ENCODE data around the gene ATMIN. TPM values are rescaled to one million over a fixed set of nuclear protein-coding genes. Genes with fewer than 3 reads are reported as not detected.
A peak's percentile ranks its signal among the peaks of the same experiment; 100 is the strongest.

ATMIN gene
- total and polyA plus RNA-seq, 7 experiments from 2014 or later: 24.9 to 46.9 (median 35.3) TPM

DNA sequence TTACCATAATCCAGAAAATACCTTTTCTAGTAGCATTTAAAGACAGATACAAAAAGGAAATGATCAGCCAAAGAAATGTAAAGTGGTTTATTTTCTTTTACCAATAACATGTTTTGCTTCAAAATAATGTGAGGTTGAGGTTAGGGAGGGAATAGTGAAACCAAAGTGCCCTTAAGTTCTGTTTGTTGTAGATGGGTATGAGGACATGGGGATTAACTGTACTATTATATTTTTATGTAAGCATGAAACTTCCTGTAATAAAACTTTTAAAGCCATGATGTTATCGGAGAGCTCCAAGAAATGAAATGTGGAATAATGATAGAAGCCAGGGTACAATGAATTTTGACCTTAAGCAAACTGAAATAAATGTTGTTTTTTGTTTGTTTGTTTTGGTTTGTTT is 31.5 kb downstream of the ATMIN start:
- intact Hi-C loops (cut with micrococcal nuclease): no loop called here
- DNase-seq (no peak), ATAC-seq (no peak)
- no peaks in the 10 kb centered on the region for H3K36me3 Mint-ChIP-seq
- H3K4me1 ChIP-seq (ENCODE audit: control insufficient read depth in 2 of 2, insufficient read depth in 2 of 2, low read length in 2 of 2): no peaks in the 10 kb centered on the region
- H3K27ac ChIP-seq (ENCODE audit: low read depth, low read length): no peak overlapping the region
- H3K9me3 Mint-ChIP-seq: no peaks in the 10 kb centered on the region
- peak overlapping the region in 2 of 9 donors; percentile 5 to 25 for H3K27ac Mint-ChIP-seq
- H3K27me3 Mint-ChIP-seq: peaks cover 0 to 7% (median 0%) of the 10 kb centered on the region in 5 donors
- POLR2A ChIA-PET: no interaction called here
- H3K27me3 ChIP-seq (ENCODE audit: control insufficient read depth in 2 of 2, insufficient read depth in 2 of 2, low read length in 2 of 2): no peaks in the 10 kb centered on the region
- H3K4me3 ChIP-seq (ENCODE audit: low read length): no peak overlapping the region
- peaks cover 0 to 10% (median 0%) of the 10 kb centered on the region in 7 donors for H3K4me1 Mint-ChIP-seq
- no peaks in the 10 kb centered on the region for H3K36me3 ChIP-seq (ENCODE audit: control insufficient read depth in 2 of 3, insufficient read depth in 3 of 3, low read length in 3 of 3)
- CTCF ChIA-PET: interaction anchor here (0.6 kb wide), 1 partner anchor 643 kb away, joined by 3 read pairs; no protein-coding TSS in a partner anchor
- H3K9me3 ChIP-seq (ENCODE audit: control insufficient read depth in 2 of 3, low read length in 3 of 3): no peaks in the 10 kb centered on the region
- H3K4me3 Mint-ChIP-seq: no peak overlapping the region

- Mint-ChIP-seq H3K4me3 (no peak overlapping the region), H3K9me3 (no peaks in the 10 kb centered on the region), H3K4me1 (peaks cover 0 to 10% (median 0%) of the 10 kb centered on the region in 7 donors), H3K36me3 (no peaks in the 10 kb centered on the region), H3K27me3 (peaks cover 0 to 10% (median 0%) of the 10 kb centered on the region in 5 donors), H3K27ac (no peak overlapping the region)
- Histone ChIP-seq H3K27me3 (ENCODE audit: control insufficient read depth in 2 of 2, insufficient read depth in 2 of 2, low read length in 2 of 2) (no peaks in the 10 kb centered on the region), H3K4me3 (ENCODE audit: low read length) (no peak overlapping the region), H3K4me1 (ENCODE audit: control insufficient read depth in 2 of 2, insufficient read depth in 2 of 2, low read length in 2 of 2) (no peaks in the 10 kb centered on the region), H3K36me3 (ENCODE audit: control insufficient read depth in 2 of 3, insufficient read depth in 3 of 3, low read length in 3 of 3) (no peaks in the 10 kb centered on the region), H3K27ac (ENCODE audit: low read depth, low read length) (no peak overlapping the region), H3K9me3 (ENCODE audit: control insufficient read depth in 2 of 3, low read length in 3 of 3) (no peaks in the 10 kb centered on the region)
- CTCF ChIA-PET: no interaction called here
- DNase-seq (no peak), ATAC-seq (no peak)
- intact Hi-C loops (cut with micrococcal nuclease): no loop called here
- POLR2A ChIA-PET: interaction anchor here (0.6 kb wide), 1 partner anchor 15 kb away, joined by 3 read pairs; no protein-coding TSS in a partner anchor
These were observed 33.4 kb downstream of the ATMIN start for GRCh38 chr16:81069063-81069462.

DNA sequence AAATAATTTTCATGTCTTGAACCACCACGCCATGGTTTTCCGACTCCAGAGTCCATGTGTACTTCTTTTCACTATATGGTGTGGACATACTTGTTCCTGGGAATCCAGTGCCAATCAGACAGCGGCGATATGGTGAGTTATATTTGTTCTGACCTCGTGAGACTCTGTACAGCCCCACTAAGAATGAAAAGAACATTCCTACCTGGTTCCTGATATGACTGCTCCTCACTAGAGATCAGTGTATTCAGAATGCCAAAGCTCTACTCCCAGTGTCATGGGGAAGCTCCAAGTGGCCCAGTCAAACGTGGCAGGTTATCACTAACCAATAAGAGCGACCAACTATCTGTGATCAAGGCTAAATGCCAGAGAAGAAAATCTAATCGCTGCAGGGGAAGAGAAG is 35.3 kb downstream of the ATMIN start:
- intact Hi-C loops (cut with micrococcal nuclease): loop anchor here (10.0 kb wide), 2 partner anchors 266 to 1584 kb away; partner anchors contain the start of gene CDYL2 (in 2 of the 2)
- Histone ChIP-seq H3K36me3 (ENCODE audit: control insufficient read depth in 2 of 3, insufficient read depth in 3 of 3, low read length in 3 of 3) (no peaks in the 10 kb centered on the region), H3K4me1 (ENCODE audit: control insufficient read depth in 2 of 2, insufficient read depth in 2 of 2, low read length in 2 of 2) (peaks cover under 1 to 2% of the 10 kb centered on the region in 2 donors), H3K9me3 (ENCODE audit: control insufficient read depth in 2 of 3, low read length in 3 of 3) (no peaks in the 10 kb centered on the region), H3K27ac (ENCODE audit: low read depth, low read length) (no peak overlapping the region), H3K27me3 (ENCODE audit: control insufficient read depth in 2 of 2, insufficient read depth in 2 of 2, low read length in 2 of 2) (no peaks in the 10 kb centered on the region), H3K4me3 (ENCODE audit: low read length) (no peak overlapping the region)
- H3K4me1 Mint-ChIP-seq: peaks cover 0 to 10% (median 0%) of the 10 kb centered on the region in 7 donors
- no peak for DNase-seq
- no peak overlapping the region for H3K4me3 Mint-ChIP-seq
- ATAC-seq: no peak
- peaks cover 0 to 17% (median 0%) of the 10 kb centered on the region in 5 donors for H3K27me3 Mint-ChIP-seq
- no peak overlapping the region for H3K27ac Mint-ChIP-seq
- CTCF ChIA-PET: no interaction called here
- H3K36me3 Mint-ChIP-seq: no peaks in the 10 kb centered on the region
- POLR2A ChIA-PET: no interaction called here
- no peaks in the 10 kb centered on the region for H3K9me3 Mint-ChIP-seq

DNA sequence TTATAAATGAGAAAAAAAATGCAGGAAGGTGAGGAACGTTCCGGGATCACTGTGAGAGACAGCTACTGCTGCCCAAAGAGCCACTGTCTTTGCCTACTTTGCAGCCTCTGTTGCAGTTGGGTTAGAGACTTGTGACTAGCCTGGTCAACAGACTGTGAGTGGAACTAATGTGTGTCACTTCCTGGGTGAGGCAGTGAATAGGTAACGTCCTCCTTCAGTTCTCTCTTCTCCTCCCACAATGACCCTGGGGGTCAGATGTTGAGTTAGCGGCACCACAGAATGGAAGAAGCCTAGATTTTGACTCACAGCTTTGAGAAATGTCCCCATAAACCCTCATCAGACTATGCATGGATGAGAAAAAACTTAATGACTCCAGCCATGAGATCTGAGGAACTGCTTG is 36.2 kb downstream of the ATMIN start:
- Mint-ChIP-seq H3K27me3 (peaks cover 0 to 17% (median 0%) of the 10 kb centered on the region in 5 donors), H3K36me3 (no peaks in the 10 kb centered on the region), H3K27ac (no peak overlapping the region), H3K4me3 (no peak overlapping the region), H3K4me1 (peaks cover 0 to 6% (median 0%) of the 10 kb centered on the region in 7 donors), H3K9me3 (no peaks in the 10 kb centered on the region)
- Histone ChIP-seq H3K4me3 (ENCODE audit: low read length) (no peak overlapping the region), H3K36me3 (ENCODE audit: control insufficient read depth in 2 of 3, insufficient read depth in 3 of 3, low read length in 3 of 3) (no peaks in the 10 kb centered on the region), H3K4me1 (ENCODE audit: control insufficient read depth in 2 of 2, insufficient read depth in 2 of 2, low read length in 2 of 2) (peaks cover 5 to 6% of the 10 kb centered on the region in 2 donors), H3K27me3 (ENCODE audit: control insufficient read depth in 2 of 2, insufficient read depth in 2 of 2, low read length in 2 of 2) (no peaks in the 10 kb centered on the region), H3K27ac (ENCODE audit: low read depth, low read length) (no peak overlapping the region), H3K9me3 (ENCODE audit: control insufficient read depth in 2 of 3, low read length in 3 of 3) (no peaks in the 10 kb centered on the region)
- ChIA-PET CTCF (interaction anchor here (1.3 kb wide), 1 partner anchor 36 kb away, joined by 4 read pairs; the partner anchor contains the start of gene ATMIN), POLR2A (no interaction called here)
- intact Hi-C loops (cut with micrococcal nuclease): loop anchor here (10.0 kb wide), 2 partner anchors 267 to 1583 kb away; partner anchors contain the start of gene CDYL2 (in 2 of the 2)
- DNase-seq (no peak), ATAC-seq (no peak)

- H3K27me3 ChIP-seq (ENCODE audit: control insufficient read depth in 2 of 2, insufficient read depth in 2 of 2, low read length in 2 of 2): no peaks in the 10 kb centered on the region
- ATAC-seq (no peak), DNase-seq (no peak)
- peaks cover 0 to 7% (median 0%) of the 10 kb centered on the region in 3 experiments for H3K36me3 ChIP-seq (ENCODE audit: control insufficient read depth in 2 of 3, insufficient read depth in 3 of 3, low read length in 3 of 3)
- H3K4me1 Mint-ChIP-seq: peaks cover 0 to 4% (median 0%) of the 10 kb centered on the region in 7 donors
- ChIA-PET CTCF (interaction anchor here (0.6 to 1.4 kb wide), 3 partner anchors 37 to 188 kb away, joined by 4 to 8 read pairs (median 5); partner anchors contain the start of gene ATMIN), POLR2A (interaction anchor here (0.5 to 0.7 kb wide), 3 partner anchors 14 to 1112 kb away, joined by 3 to 5 read pairs (median 3); no protein-coding TSS in a partner anchor)
- H3K4me3 Mint-ChIP-seq: no peak overlapping the region
- intact Hi-C loops (cut with micrococcal nuclease): loop anchor here (10.0 kb wide), 2 partner anchors 269 to 1581 kb away; partner anchors contain the start of gene CDYL2 (in 2 of the 2)
- no peaks in the 10 kb centered on the region for H3K36me3 Mint-ChIP-seq
- peaks cover 0 to 10% (median 0%) of the 10 kb centered on the region in 5 donors for H3K27me3 Mint-ChIP-seq
- H3K9me3 ChIP-seq (ENCODE audit: control insufficient read depth in 2 of 3, low read length in 3 of 3): no peaks in the 10 kb centered on the region
- H3K9me3 Mint-ChIP-seq: no peaks in the 10 kb centered on the region
- no peak overlapping the region for H3K27ac ChIP-seq (ENCODE audit: low read depth, low read length)
- H3K27ac Mint-ChIP-seq: no peak overlapping the region
- peaks cover 10 to 11% of the 10 kb centered on the region in 2 donors for H3K4me1 ChIP-seq (ENCODE audit: control insufficient read depth in 2 of 2, insufficient read depth in 2 of 2, low read length in 2 of 2)
- H3K4me3 ChIP-seq (ENCODE audit: low read length): no peak overlapping the region
These were observed 38.1 kb downstream of the ATMIN start for GRCh38 chr16:81073560-81074330.

- no peaks in the 10 kb centered on the region for H3K36me3 Mint-ChIP-seq
- Histone ChIP-seq H3K36me3 (ENCODE audit: control insufficient read depth in 2 of 3, insufficient read depth in 3 of 3, low read length in 3 of 3) (peaks cover 0 to 7% (median 0%) of the 10 kb centered on the region in 3 experiments), H3K4me1 (ENCODE audit: control insufficient read depth in 2 of 2, insufficient read depth in 2 of 2, low read length in 2 of 2) (peaks cover 10 to 11% of the 10 kb centered on the region in 2 donors), H3K9me3 (ENCODE audit: control insufficient read depth in 2 of 3, low read length in 3 of 3) (no peaks in the 10 kb centered on the region), H3K27ac (ENCODE audit: low read depth, low read length) (peak overlapping the region; percentile 89), H3K27me3 (ENCODE audit: control insufficient read depth in 2 of 2, insufficient read depth in 2 of 2, low read length in 2 of 2) (no peaks in the 10 kb centered on the region), H3K4me3 (ENCODE audit: low read length) (peak overlapping the region; percentile 96)
- H3K27me3 Mint-ChIP-seq: peaks cover 0 to 10% (median 0%) of the 10 kb centered on the region in 5 donors
- DNase-seq: peak; percentile 89 to 98 (median 95)
- CTCF ChIA-PET: interaction anchor here (1.0 to 2.1 kb wide), 2 partner anchors 40 to 42 kb away, joined by 4 to 14 read pairs; partner anchors contain the start of gene ATMIN
- no peak overlapping the region for H3K4me3 Mint-ChIP-seq
- intact Hi-C loops (cut with micrococcal nuclease): loop anchor here (1.0 to 10.0 kb wide), 14 partner anchors 20 to 1578 kb away; partner anchors contain the start of genes ATMIN (in 2 of the 2), CDYL2 (in 2 of the 2), CENPN (in 2 of the 2) and DYNLRB2 (in 2 of the 2)
- H3K27ac Mint-ChIP-seq: no peak overlapping the region
- POLR2A ChIA-PET: interaction anchor here (0.7 to 2.7 kb wide), 9 partner anchors 11 to 1785 kb away, joined by 3 to 20 read pairs (median 4); partner anchors contain the start of genes ATMIN, CENPN, CMC2 and GAN
- ATAC-seq: peak; percentile 92
- no peaks in the 10 kb centered on the region for H3K9me3 Mint-ChIP-seq
- peaks cover 0 to 4% (median 0%) of the 10 kb centered on the region in 7 donors for H3K4me1 Mint-ChIP-seq
These were observed 41.0 kb downstream of the ATMIN start for GRCh38 chr16:81076566-81077075.
